ENCODE results near the gene CACNA2D4.
A peak's percentile ranks its signal among the peaks of the same experiment; 100 is the strongest.

CACNA2D4 gene

DNA sequence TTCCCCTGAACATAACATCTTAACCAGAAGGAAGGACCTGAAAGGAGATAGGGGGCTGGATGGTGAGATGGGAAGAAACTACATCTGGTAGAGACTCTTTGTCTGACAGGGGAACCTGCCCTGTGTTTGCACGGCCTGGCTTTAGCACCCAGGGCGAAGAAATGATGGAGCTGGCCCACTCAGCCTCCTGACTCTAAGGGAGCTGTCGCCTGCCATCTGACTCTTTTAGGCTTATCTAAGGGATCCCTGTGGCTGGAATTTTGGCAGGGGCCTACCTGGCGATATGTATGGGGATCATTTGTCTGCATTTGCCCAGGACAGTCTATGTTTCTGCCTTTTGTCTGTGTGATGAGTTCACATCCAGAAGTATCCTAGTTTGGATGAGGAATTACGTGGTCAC, 15.6 kb upstream of the CACNA2D4 start:
- no peak for DNase-seq

DNA sequence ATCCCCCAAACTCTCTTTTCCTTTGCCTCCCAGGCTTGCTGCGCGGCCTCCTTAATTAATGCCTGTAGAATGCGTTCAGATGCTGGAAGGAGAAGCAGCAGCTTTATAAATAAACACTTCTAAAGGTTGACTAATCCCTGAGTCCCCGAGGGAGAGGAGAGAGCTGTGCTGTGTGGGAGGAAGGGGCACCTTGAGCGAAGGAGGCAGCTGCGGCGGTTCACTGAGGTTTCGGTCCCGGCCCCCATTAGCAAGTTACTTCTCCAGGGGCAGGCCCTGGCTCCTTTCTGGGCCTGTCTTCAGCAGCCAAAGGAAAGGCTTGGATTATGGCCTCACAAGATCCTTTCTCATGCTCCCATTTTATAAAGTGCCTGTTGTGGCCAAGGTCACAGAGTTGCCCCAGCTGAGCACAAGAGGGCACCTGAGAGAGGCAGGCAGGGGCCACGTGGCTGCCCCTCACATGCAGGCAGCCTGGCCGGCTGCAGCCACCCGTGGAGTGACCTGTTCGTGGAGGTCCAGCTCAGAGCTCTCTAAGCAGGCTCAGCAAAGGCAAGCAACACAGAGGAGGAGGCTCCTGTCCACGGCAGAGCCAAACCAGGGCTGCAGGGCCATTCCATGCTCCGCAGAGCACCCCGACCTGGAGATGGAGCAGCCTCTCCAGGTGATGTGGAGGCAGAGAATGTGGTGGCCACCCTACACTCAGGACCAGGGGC, 15.0 kb upstream of the CACNA2D4 start:
- DNase-seq, result no peak

DNA sequence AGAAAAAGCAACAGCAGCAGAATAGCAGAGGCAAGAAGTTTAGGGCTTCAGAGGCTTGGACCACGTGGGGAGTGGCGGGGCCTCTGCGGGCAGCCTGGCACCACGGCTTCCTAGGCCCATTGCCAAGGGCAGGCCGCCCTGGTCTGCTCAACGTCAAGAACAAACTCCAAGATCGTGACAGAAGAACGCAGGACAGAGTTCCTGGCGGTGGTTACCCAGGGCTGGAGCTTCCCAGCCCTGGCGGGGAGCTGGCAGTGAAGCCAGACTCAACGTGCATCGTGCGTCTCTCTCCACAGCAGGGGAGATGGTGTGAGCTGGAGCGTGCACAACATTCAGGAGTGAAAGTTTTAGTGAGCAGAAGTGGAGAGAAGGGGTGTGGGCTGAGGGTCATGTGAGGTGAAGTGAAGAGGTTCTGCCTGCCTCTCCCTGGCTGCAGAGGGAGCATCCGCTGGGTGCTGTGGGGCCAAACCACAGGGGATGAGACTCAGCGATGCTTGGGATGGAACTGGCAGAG, 13.9 kb upstream of the CACNA2D4 start:
- peak; percentile 13 for DNase-seq

DNA sequence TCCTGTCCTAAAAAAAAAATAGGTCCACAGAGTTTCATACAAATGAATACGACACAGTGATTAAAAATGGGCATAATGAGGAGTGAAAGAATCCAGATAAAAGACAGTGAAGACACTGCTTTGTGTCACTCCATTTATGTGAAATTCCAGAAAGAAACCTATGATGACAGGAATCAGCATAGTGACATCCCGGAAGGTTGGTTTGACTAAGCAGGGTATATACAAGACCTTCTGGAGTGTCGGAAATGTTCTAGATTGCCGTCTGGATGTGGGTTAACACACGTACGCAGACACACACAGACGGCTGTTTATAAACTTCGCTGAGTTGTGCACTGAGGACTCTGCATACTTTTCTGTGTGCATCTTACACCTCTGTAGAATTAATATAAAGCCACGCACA, 13.2 kb upstream of the CACNA2D4 start:
- DNase-seq, result no peak

DNA sequence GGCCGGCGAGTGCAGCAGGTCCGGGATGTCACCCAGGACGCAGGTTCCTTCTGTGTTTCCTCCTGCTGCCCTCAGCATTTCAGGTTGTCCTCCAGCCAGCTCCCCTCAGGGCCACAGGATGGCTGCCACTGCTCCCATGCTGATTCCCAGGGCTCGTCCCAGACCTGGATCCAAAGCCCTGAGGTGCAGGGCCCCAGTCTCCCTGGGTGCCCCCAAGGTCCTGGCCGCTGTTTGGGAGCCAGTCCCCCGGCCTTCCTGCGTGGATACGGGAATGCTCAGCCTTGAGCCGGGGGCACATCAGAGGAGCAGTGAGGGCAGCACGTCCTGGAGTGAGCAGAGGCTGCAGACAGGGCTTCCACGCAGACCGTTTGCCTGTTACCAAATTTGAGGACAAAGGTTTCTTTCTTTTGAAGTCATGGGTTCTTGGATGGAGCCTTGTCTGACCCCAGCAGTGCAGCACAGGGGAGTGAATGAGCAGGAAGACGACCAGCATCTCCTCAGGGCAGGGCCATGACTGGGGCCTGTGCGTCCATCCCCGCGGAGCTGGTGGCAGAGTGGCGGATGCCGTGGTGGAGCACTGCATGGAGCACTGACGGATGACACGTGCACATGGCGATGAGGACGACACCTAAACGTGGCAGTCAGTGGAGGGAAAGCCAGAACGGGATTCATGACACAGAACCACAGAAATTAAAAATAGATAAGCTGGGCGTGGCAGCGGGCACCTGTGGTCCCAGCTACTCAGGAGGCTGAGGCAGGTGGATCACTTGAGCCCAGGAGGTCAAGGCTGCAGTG, 12.5 kb upstream of the CACNA2D4 start:
- no peak for DNase-seq

DNA sequence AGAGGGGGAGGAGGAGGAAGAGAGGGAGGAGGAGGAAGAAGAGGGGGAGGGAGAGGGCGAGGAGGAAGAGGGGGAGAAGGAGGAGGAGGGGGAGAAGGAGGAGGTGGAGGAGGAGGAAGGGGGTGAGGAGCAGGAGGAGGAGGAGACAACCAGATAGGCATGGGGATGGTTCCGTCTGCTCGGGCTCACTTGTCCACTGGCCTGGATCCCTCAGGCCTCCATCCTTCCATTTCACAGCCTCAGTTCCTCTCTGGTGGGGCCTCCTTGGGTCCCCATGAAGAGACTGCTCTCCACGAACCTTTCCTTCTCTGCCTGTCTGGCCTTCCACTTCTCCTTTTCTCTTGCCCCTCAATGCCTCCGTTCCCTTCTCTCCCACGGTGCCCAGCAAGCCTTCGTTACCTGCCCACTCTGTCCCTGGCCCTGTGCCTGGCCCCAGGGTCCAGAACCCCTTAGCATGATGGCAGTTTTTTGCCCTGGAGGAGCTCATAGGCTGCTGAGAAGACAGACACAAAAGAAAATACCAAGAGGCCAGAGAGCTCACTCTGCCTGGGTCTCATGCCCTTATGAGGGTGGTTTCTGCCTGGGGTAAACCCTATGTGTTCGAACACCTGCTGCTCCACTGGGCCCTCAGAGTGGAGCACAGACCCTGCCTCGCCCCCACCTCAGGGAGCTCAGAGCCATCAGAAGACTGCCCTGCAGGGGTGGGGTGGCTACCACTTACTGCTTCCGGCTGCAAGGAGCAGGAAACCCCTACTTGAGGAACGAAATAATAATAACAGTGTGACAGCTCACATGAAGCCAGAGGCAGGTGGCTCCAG, 11.7 kb upstream of the CACNA2D4 start:
- DNase-seq, result no peak

DNA sequence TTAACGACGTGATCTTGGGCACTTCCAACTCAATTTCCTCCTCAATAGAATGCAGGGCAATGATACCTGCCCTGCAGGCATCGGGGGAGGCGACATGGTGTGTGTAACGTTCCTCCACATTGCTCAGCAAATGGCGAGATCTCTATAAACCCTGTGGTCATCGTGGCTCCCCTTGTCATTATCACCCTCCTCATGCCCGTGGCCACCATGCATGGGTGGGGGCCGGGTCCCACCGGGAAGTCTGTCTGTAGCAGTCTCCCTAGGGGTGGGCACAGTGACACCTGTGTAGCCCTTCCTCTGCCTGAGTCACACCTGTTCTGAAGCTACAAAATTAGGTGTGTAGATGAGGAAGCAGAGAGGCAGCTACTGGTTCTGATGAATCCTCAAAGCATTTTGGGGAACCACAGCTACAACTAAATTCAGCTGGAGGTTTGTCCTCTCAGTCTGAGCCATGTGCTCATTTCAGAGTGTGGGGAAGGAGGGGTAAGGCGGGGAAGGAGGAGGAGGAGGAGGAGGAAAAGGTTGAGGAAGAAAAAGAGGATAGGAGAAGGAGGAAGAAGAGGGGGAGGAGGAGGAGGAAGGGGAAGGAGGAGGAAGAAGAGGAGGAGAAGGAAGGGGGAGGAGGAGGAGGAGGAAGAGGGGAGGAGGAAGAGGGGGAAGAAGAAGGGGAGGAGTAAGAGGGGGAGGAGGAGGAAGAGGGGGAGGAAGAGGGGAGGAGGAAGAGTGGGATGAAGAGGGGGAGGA, 11.0 kb upstream of the CACNA2D4 start:
- DNase-seq, result no peak

DNA sequence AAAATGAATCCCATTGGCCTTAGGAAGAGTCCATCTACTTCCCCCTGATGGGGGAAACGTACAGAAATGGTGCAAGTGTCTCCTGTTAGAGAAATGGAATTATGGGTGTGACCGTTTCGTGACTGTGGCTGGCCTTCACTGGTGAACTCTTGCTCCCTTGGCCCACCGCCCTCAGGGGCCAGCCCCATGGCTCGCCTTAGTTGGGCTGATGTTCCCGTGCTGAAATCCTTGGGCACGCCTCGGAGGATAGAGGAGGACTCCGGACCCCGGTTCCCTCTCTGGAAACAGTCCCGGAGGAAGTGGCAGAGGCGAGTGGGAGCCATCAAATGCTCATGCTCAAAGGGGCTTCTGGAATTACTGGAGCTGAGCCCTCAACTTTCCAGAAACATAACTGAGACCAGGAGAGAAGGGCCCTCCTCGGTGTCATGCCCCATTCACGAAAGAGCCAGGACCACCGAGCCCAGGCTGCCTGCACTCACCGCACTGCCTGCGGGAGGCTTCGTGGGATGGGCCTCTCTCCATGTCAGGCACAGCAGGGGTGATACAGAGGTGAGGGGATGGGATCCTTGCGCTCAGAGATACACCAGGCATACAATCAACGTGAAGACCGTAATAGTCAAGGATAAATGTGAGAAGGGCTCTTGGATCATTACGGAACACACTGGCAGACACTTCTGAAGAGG, 10.1 kb upstream of the CACNA2D4 start:
- no peak for DNase-seq

DNA sequence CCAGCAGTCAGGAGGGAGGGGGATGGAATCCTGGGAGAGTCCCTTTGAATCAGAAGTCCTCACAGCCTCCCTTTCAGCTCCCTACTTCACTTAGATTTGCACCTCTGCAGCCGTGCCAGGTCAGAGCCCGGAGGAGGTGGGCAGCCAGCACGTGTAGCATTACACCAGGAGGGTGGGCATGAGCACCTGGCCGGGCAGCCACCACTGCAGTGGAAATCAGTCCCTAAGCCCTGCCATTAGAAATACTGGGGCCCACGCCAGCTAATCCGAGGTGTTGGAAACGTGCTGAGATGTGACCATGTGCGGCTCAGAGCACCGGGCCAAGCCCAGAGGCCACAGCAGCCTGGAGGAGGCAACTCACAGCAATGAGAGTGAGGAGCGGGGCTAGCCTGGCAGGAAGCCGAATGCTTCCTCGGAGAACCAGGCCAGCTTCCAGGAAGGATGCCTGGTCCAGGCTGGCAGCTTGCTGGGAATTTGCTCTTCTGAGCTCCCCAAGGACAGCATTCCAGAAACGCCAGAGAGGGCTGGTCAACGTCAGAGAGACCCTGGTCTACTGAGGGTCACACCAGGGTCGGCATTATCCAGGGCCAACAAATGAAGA, 9.4 kb upstream of the CACNA2D4 start:
- no peak for DNase-seq

DNA sequence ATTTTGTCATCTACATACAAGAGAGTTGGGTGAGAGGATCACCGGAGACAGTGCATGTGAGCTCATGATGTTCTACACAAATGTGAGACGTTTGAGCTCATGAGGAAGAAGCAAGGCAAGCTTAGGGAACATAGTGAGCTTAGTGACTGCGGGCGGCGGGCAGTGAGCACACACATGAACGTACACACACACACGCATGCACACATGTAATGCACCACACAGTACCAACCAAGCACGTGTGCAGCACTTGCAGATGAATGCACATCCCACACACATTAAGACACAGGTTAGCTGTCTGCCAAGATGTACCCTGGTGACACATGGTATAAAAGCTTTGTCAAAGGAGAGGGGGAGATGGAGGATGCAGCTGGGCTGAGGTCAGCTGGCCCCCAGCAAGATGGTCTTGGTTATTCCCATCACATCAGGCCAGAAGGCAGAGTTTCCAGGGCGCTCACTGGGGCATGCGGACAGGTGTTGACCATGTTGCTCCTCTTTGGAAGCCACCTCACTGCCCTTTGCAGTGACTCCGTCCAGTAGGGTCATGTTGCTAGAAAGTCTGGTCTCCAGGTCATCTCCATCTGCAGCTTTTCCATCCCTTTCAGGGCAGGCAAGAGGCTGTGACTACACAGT, 8.7 kb upstream of the CACNA2D4 start:
- no peak for DNase-seq

DNA sequence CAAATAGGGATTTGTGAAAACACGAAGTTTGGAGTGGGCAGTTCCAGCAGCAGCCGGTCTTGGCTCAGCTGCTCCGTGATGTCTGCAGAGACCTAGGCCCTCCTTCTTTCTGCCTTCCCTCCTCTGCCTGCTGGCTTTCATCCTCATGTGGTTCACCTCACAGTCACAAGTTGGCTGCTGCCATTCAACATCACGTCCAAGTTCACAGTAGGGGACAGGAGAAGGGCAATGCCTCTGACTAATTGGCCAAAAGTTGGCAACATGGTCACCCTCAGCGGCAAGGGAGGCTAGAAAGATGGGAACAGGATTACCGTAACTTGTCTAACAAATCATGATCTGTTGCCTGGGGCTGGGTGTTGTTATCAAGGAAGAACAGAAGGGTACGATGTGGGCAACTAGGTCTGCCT, 7.8 kb upstream of the CACNA2D4 start:
- DNase-seq, result no peak

DNA sequence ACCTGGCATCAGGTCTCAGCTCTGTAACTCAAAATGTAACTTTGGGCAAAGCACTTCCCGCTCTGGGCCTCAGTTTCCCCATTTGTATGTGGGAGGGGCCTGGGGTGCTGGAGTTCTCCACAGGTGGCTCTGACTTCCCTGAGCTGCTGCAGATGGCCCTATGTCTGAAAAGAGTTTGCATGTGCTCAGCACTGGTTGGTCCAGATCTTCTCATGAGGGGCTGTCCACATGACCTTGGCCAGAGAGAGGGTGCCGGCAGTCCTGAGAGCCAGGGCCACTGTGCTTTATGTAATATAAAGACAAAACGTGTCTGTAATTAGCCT, 7.2 kb upstream of the CACNA2D4 start:
- no peak for DNase-seq

DNA sequence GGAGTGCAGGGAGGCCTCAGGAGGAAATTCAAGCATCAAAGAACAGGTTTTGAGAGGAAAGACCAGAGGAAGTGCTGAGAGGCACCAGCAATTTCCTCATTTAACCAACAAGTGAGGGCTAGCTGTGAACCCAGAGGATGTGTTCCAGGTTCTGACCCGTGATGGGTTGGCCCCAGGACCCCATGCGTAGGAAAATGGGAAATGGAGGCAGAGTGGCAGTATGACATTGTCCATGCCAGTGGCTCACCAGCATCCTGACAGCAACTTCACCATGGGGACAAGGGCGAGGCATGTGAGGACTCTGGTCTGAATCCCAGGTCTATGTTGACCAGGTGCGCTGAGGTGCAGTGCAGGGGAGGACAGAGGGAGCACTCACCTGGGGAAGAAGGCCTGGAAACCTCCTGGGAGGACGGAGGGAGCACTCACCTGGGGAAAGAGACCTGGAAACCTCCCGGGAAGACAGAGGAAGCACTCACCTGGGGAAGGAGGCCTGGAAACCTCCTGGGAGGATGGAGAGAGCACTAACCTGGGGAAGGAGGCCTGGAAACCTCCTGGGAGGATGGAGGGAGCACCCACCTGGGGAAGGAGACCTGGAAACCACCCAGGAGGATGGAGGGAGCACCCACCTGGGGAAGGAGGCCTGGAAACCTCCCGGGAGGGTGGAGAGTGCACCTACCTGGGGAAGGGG, 6.7 kb upstream of the CACNA2D4 start:
- peak; percentile 57 for DNase-seq

DNA sequence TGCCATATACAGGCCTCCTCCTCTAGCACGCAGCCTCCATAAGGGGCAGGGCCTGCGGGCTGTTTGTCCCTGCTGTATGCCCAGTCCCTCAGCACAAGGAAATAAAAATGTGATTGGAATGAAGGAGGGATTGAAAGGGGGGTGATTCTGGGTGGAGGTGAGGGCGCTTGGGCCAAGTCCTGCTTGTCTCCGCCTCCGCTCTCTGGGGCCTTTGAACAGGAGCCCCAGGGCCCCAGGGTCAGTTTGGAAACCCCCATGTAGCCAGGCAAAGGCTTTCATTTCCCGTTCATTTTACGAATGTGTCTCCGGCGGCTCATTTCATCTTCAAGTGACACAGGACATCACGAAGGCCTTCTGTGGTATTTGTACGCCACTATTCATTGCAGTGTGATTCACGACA, 4.5 kb upstream of the CACNA2D4 start:
- no peak for DNase-seq

DNA sequence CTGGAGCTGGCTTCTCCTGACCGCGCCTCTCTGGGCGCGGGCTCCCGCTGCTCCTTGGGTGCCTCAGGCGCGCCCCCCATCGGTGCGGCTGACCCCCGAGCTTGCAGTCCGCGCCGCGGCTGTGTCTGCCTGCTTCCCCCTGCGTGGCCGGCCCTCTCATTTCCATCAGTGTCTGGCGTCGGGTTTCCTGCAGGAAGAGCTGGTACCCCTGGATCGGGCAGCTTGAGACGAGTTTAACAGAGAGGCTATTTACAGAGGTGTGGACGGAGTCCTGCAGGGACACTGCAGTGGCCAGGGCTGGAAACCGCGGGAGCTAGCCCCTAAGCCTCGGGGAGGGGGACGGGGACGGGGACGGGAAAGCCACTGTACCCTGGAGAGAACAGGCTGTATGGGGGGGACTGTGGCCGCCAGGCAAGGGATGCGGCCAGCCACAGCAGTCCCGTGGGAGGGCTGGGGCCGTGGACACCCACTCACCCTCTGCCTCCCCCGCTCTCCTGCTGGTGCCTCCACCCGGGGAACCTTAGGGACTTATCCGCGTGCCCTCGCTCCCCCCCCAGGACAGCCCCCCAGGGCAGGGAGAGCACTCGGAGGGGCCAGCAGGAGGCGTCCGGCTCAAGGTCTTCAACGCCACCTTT, 3.7 kb upstream of the CACNA2D4 start:
- DNase-seq, result no peak

DNA sequence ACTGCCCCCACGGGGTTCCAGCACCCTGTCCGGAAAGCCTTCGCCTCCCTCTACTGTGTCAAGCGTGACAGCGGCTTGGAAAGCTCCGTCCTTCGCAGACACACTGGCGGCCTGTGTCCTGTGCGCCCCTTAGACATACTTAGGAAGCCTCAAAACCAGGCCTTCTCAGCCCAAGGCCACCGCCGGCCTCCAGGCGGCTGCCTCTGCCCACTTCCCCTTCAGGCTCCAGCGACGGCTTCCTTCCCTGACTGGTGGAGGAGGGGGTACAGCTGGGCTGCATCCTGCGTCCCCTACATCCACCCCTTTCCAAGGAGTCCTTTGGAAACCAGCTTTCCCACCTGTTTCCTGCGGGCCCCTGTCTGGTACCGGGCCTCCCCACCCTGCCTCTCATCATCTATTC, 2.5 kb upstream of the CACNA2D4 start:
- peak; percentile 60 for DNase-seq

DNA sequence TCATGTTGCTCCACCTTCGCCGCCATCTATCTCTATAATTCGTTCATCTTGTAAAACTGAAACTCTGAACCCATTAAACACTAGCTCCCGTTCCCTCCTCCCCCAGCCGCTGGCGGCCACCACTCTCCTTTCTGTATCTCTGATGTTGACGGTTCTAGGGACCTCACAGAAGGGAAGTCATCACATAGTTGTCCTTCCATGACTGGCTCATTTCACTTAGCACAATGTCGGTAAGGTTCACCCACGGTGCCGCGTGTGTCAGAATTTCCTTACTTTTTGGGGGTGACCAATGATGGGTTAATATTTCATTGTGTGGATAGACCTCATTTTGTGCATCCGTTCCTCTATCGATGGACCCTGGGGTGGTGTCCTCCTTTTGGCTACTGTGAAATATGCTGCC, 2.0 kb upstream of the CACNA2D4 start:
- DNase-seq, result no peak

DNA sequence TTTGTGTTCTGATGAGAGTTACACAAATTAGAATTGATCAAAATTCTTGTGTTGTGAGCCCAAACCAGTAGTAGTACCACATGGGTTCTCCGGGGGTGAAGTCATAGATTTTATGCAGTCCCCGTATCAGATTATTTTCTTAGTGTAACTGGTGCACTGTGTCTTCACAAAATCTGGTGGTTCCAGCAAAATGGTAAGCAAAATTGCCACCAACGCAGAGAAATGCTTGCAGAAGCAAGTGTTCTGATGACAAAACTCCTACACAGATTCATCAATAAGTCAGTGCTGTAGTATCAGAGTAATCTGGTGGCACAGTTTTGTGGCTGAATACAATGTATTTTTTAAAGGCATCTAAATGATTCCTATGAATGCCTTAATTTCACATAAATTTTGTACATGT, 1.3 kb upstream of the CACNA2D4 start:
- DNase-seq, result no peak

DNA sequence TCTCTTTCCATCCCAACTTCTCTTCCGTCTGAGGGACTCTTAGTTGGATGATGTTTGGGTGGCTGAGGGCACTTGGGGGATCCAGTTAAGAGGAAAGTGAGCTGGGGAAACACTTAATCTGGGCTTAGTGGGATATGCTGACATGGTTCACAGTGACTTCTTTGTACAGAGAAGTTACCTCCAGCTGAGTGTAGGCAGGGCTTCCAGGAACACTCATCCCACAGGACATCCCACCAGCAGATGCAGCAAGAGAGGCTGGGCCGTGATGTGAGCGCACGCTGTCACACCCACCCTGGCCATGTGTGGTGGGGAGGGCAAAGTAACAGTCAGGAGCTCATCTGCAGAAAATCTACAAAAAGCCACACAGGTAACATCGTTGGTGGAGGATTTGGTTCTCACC, 832 bp upstream of the CACNA2D4 start:
- DNase-seq, result no peak

DNA sequence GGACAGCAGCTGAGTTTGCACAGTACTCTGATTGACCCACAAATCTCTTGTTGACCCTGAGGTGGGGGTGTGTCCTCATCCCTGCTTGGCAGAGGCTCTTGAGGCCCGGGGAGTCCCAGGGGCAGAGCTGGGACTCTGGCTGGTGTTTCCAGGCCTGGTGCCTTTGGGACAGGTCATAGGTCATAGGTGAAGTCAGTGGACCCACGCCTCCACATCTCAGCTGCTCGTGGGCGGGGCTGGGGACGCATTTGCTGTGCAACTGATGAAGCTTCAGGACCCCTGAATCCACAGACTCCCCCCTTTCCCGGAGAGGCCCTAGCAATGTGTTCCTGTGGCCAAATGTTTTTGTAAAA, 408 bp upstream of the CACNA2D4 start:
- no peak for DNase-seq
